K562 (cell line): ENCODE data around the gene BTBD1. TPM values are rescaled to one million over a fixed set of nuclear protein-coding genes. Genes with fewer than 3 reads are reported as not detected.

Source experiments
- ATAC-seq: fragments of 200-7000 bp; cut with Tn5 transposase; 3 replicates; pipeline ENCODE4 v1.9.1; 2020; ENCODE audit warnings: moderate library complexity
- BruUV-seq: library from RNA; stranded (reverse); fragments of 400-500 nt; replicated peaks from 2 replicates; lab custom pipeline; 2021; lab: Mats Ljungman, UMichigan
- CTCF ChIA-PET: fragments of 300-600 bp; formaldehyde crosslinking; extraction: SDS; loops from one replicate; lab custom pipeline; 2021; ENCODE audit warnings: low intra/inter-chr PET ratio; lab: Yijun Ruan, JAX
- POLR2A ChIA-PET: fragments of 300-600, 350-650 bp; sonication (Branson Sonifier 250); formaldehyde crosslinking; extraction: SDS; loops from one replicate; lab custom pipeline; 2021; ENCODE audit warnings: antibody characterized with exemption, inconsistent platforms; lab: Yijun Ruan, JAX
- DNase-seq, 4 experiments: peaks; one replicate each; pipeline versions ENCODE4 v3.0.0 to v3.0.0-alpha.2; 2011 to 2018; ENCODE audit warnings: low spot score in 3 of 4, mixed read lengths in 3 of 4; ENCODE audit errors: extremely low read depth in 1 of 4
- FAIRE-seq: peaks from 2 replicates; lab custom pipeline; 2011; peaks lifted over from hg19 to GRCh38; lab: Jason Lieb, UNC
- H2AFZ ChIP-seq: 2 replicates; pipeline ENCODE4 v1.6.0; 2011; ENCODE audit warnings: low read depth, low read length, control low read depth, inconsistent platforms
- H3K27ac ChIP-seq: fragments of 200-600 bp; 3 replicates; pipeline ENCODE4 v1.8.0; 2011; ENCODE audit warnings: low read depth, mild to moderate bottlenecking, control low read depth, inconsistent platforms, low read length, moderate library complexity, mixed read lengths; ENCODE audit errors: extremely low read depth
- H3K27me3 ChIP-seq, 2 experiments: fragments of 300-600 bp in 1 of 2; 2 replicates in 1 of 2; 3 replicates in 1 of 2; pipeline versions ENCODE4 v1.6.0 to v1.8.0; 2011; ENCODE audit warnings: inconsistent platforms in 2 of 2, low read length in 2 of 2, mild to moderate bottlenecking in 1 of 2, mixed read lengths in 1 of 2, moderate library complexity in 1 of 2; ENCODE audit not compliant: control insufficient read depth in 2 of 2, insufficient read depth in 2 of 2
- H3K36me3 ChIP-seq: fragments of 300-600 bp; 3 replicates; pipeline ENCODE4 v1.8.0; 2011; ENCODE audit warnings: mild to moderate bottlenecking, low read length, inconsistent platforms; ENCODE audit not compliant: control insufficient read depth, insufficient read depth
- H3K4me1 ChIP-seq, 2 experiments: fragments of 200-600 bp in 1 of 2; replicated peaks in 1 of 2; 2 replicates in 1 of 2; 3 replicates in 1 of 2; pipeline versions ENCODE4 v1.5.1 to v1.8.0; 2011; ENCODE audit warnings: inconsistent platforms in 2 of 2, low read length in 2 of 2, mild to moderate bottlenecking in 1 of 2, mixed read lengths in 1 of 2, moderate library complexity in 1 of 2; ENCODE audit not compliant: control insufficient read depth in 2 of 2, insufficient read depth in 2 of 2
- H3K4me2 ChIP-seq: 2 replicates; pipeline ENCODE4 v1.6.1; 2011; ENCODE audit warnings: low read length, control low read depth, inconsistent platforms, mixed read lengths; ENCODE audit not compliant: insufficient read depth
- H3K4me3 ChIP-seq: fragments of 200-600 bp; sonication (generic), shearing (Covaris generic); 2 replicates; pipeline ENCODE4 v1.5.1; 2016; ENCODE audit warnings: control low read depth, inconsistent platforms
- H3K79me2 ChIP-seq: fragments of 200-600 bp; 3 replicates; pipeline ENCODE4 v1.8.0; 2011; ENCODE audit warnings: low read length, inconsistent platforms; ENCODE audit not compliant: control insufficient read depth, insufficient read depth
- H3K9ac ChIP-seq, 2 experiments: 2 replicates each; pipeline versions ENCODE4 v1.6.0 to v1.6.1; 2011; ENCODE audit warnings: low read depth in 2 of 2, low read length in 2 of 2, control low read depth in 1 of 2, inconsistent platforms in 1 of 2, mild to moderate bottlenecking in 1 of 2, mixed read lengths in 1 of 2; ENCODE audit not compliant: insufficient read depth in 1 of 2
- H3K9me1 ChIP-seq: one replicate; pipeline ENCODE4 v1.6.0; 2011; ENCODE audit warnings: inconsistent platforms, mild to moderate bottlenecking, low read length, moderate library complexity; ENCODE audit not compliant: control insufficient read depth, insufficient read depth
- H3K9me3 ChIP-seq: replicated peaks from 2 replicates; pipeline ENCODE4 v1.5.1; 2011; ENCODE audit warnings: low read depth, low read length, inconsistent platforms; ENCODE audit not compliant: control insufficient read depth, insufficient read depth
- H4K20me1 ChIP-seq: replicated peaks from 2 replicates; pipeline ENCODE4 v1.6.1; 2011; ENCODE audit warnings: low read length, inconsistent platforms, mixed read lengths; ENCODE audit not compliant: control insufficient read depth, insufficient read depth
- ASH1L ChIP-seq: fragments of 450-650 bp; IDR thresholded peaks from 2 replicates; pipeline ENCODE4 v1.6.1; 2018; ENCODE audit warnings: borderline replicate concordance, mild to moderate bottlenecking, low read depth; ENCODE audit not compliant: partially characterized antibody
- DNMT1 ChIP-seq: fragments of 450-650 bp; IDR thresholded peaks from 2 replicates; pipeline ENCODE4 v1.6.1; 2016; ENCODE audit warnings: antibody characterized with exemption, mild to moderate bottlenecking
- GTF3C2 ChIP-seq: IDR thresholded peaks from 3 replicates; pipeline ENCODE4 v1.6.1; 2011; ENCODE audit warnings: borderline replicate concordance, mild to moderate bottlenecking, moderate library complexity; ENCODE audit not compliant: insufficient read length; ENCODE audit errors: extremely low read depth
- ZNF696 ChIP-seq: fragments of 250-450 bp; sonication (Bioruptor Pico); conservative IDR thresholded peaks from 2 replicates; pipeline ENCODE4 v1.4.0; 2020; ENCODE audit warnings: mild to moderate bottlenecking, moderate library complexity
- ZNF778 ChIP-seq: fragments of 450-650 bp; formaldehyde crosslinking; IDR thresholded peaks from 2 replicates; pipeline ENCODE4 v1.4.0; 2020; ENCODE audit warnings: mild to moderate bottlenecking, moderate library complexity
- WGBS: fragments of 100-300 bp; shearing (Covaris generic); methylation state at CpG from one replicate; pipeline ENCODE4 v1.1.6; 2016; ENCODE audit warnings: low coverage, mixed read lengths; ENCODE audit not compliant: insufficient coverage; ENCODE audit errors: missing lambda C conversion rate; 5-methylcytosine and 5-hydroxymethylcytosine counted together
- in situ Hi-C: fragments of 300-500 bp; cut with MboI; formaldehyde crosslinking; loops from 4 replicates; pipeline ENCODE4 v1.15.0; 2018; ENCODE audit warnings: inconsistent platforms, mixed read lengths
- intact Hi-C: fragments of 100-400 bp; cut with micrococcal nuclease; formaldehyde crosslinking; loops from 2 replicates; pipeline ENCODE4 v1.14.2; 2022
- polyA plus RNA-seq, 8 experiments: library from polyadenylated mRNA; depleted of rRNA in 4 of 8; stranded (reverse) in 5 of 8; unstranded in 3 of 8; fragments of >200 nt; fragmentation: Nextera tagmentation in 2 of 8; fragmentation: Illumina TruSeq in 1 of 8; extraction: Ambion mirVana in 2 of 8; extraction: Trizol in 1 of 8; gene quantifications; 2 replicates each; pipeline versions ENCODE4 v1.2.1 to v1.2.3, GENCODE V29; 2011 to 2014; ENCODE audit warnings: inconsistent platforms in 1 of 8, missing spikeins in 1 of 8
- total RNA-seq, 7 experiments: library from RNA; depleted of rRNA in 6 of 7; stranded (reverse); fragments of >200 nt in 6 of 7; fragmentation: Illumina TruSeq in 2 of 7; extraction: Trizol in 2 of 7; gene quantifications; 2 replicates each; pipeline versions ENCODE4 v1.2.1 to v1.2.3, GENCODE V29; 2011 to 2021; ENCODE audit warnings: low replicate concordance in 1 of 7

Gene BTBD1
- total and polyA plus RNA-seq, 9 of the 15 experiments (the other 6 are each of a cell fraction or from before 2014, with no cell fraction given) = 19.4 to 106 (median 90.4) TPM

- no peak for TF ChIP-seq GTF3C2
- TF ChIP-seq DNMT1 = no peak
These were observed 27.8 kb downstream of the BTBD1 start (continued) for GRCh38 chr15:83039206-83039605.

GRCh38 chr15:83036253-83036652, 30.8 kb downstream of the BTBD1 start:
- Histone ChIP-seq H3K79me2 (peaks cover 94% of the 10 kb centered on the region), H3K4me2 (no peak overlapping the region), H3K9me3 (no peaks in the 10 kb centered on the region), H3K36me3 (peaks cover 68% of the 10 kb centered on the region), H3K27me3 (no peaks in the 10 kb centered on the region), H4K20me1 (no peaks in the 10 kb centered on the region), H3K9me1 (no peaks in the 10 kb centered on the region), H3K9ac (no peak overlapping the region), H2AFZ (no peak overlapping the region), H3K27ac (no peak overlapping the region), H3K4me1 (no peaks in the 10 kb centered on the region; a peak in 1 of 5 replicates), H3K4me3 (no peak overlapping the region)
- WGBS = 86% methylated on average over 6 of the region's 6 CpGs
- no peak for FAIRE-seq
- ChIA-PET POLR2A (no interaction called here), CTCF (no interaction called here)
- BruUV-seq = no TSS peak
- DNase-seq = no peak
- in situ Hi-C loops = no loop called here
- no peak for ATAC-seq
- TF ChIP-seq ZNF696 (CRISPR knock-in tag) (no peak), ZNF778 (CRISPR knock-in tag) (no peak), ASH1L (no peak)
- intact Hi-C loops = no loop called here
